Transverse colon (tissue), 3 donors: ENCODE results near the gene RIT2.

Experiments
- CTCF ChIP-seq, 5 experiments: fragments of 200-600 bp in 3 of 5; fragments of 450-650 bp in 2 of 5; sonication (generic) in 3 of 5; IDR thresholded peaks; 1 replicate in 2 of 5; 2 replicates in 3 of 5; pipeline ENCODE4 v1.5.1; 2016 to 2017; ENCODE audit warnings: antibody characterized with exemption in 5 of 5, inconsistent platforms in 3 of 5, mild to moderate bottlenecking in 2 of 5, moderate library complexity in 1 of 5
- POLR2A ChIP-seq: fragments of 450-650 bp; IDR thresholded peaks from one replicate; pipeline ENCODE4 v1.6.1; 2016; ENCODE audit warnings: antibody characterized with exemption, mild to moderate bottlenecking, moderate library complexity

- TF ChIP-seq POLR2A (no peak), CTCF (IDR thresholded peaks at IDR 0.05) (no peak)
These were observed 190.4 kb downstream of the RIT2 start for GRCh38 chr18:42925036-42925435.
